Measurements from ENCODE around the gene ERBB2.
A peak's percentile ranks its signal among the peaks of the same experiment; 100 is the strongest.

ERBB2 gene

GRCh38 chr17:39699818-39700147 is at the start of gene ERBB2:
ERBB2 (plus strand) TSS chr17:39700064; CDS start chr17:39700239, 175 bp downstream.
- no peak for TF ChIP-seq JUND (IDR thresholded peaks at IDR 0.05; ENCODE audit: low read depth)
- peak; percentile 88 to 95 for DNase-seq (ENCODE audit: low read depth in 1 of 2, low spot score in 1 of 2)
- in situ Hi-C loops (cut with HindIII; ENCODE audit: low pct_unique_long_range_greater_than_20kb, low sequenced_read_pairs), result no loop called here

- no peak for TF ChIP-seq JUND (IDR thresholded peaks at IDR 0.05; ENCODE audit: low read depth)
- in situ Hi-C loops (cut with HindIII; ENCODE audit: low pct_unique_long_range_greater_than_20kb, low sequenced_read_pairs), result no loop called here
- no peak for DNase-seq (ENCODE audit: low read depth in 1 of 2, low spot score in 1 of 2)
These were observed 49.7 kb upstream of the ERBB2 start for GRCh38 chr17:39650121-39650579.

GRCh38 chr17:39651923-39652586 is 47.8 kb upstream of the ERBB2 start:
- in situ Hi-C loops (cut with HindIII; ENCODE audit: low pct_unique_long_range_greater_than_20kb, low sequenced_read_pairs), result no loop called here
- TF ChIP-seq JUND (IDR thresholded peaks at IDR 0.05; ENCODE audit: low read depth), result no peak
- no peak for DNase-seq (ENCODE audit: low read depth in 1 of 2, low spot score in 1 of 2)

GRCh38 chr17:39652587-39653315 is 47.1 kb upstream of the ERBB2 start:
- in situ Hi-C loops (cut with HindIII; ENCODE audit: low pct_unique_long_range_greater_than_20kb, low sequenced_read_pairs), result no loop called here
- TF ChIP-seq JUND (IDR thresholded peaks at IDR 0.05; ENCODE audit: low read depth), result no peak
- no peak for DNase-seq (ENCODE audit: low read depth in 1 of 2, low spot score in 1 of 2)

- no peak for DNase-seq (ENCODE audit: low read depth in 1 of 2, low spot score in 1 of 2)
- no peak for TF ChIP-seq JUND (IDR thresholded peaks at IDR 0.05; ENCODE audit: low read depth)
- in situ Hi-C loops (cut with HindIII; ENCODE audit: low pct_unique_long_range_greater_than_20kb, low sequenced_read_pairs), result no loop called here
These were observed 46.6 kb upstream of the ERBB2 start for GRCh38 chr17:39653316-39653661.

- TF ChIP-seq JUND (IDR thresholded peaks at IDR 0.05; ENCODE audit: low read depth), result no peak
- peak; percentile 75 to 78 for DNase-seq (ENCODE audit: low read depth in 1 of 2, low spot score in 1 of 2)
- in situ Hi-C loops (cut with HindIII; ENCODE audit: low pct_unique_long_range_greater_than_20kb, low sequenced_read_pairs), result no loop called here
These were observed 46.1 kb upstream of the ERBB2 start for GRCh38 chr17:39653662-39654331.

GRCh38 chr17:39655105-39655504 is 44.8 kb upstream of the ERBB2 start:
- DNase-seq (ENCODE audit: low read depth in 1 of 2, low spot score in 1 of 2), result no peak
- in situ Hi-C loops (cut with HindIII; ENCODE audit: low pct_unique_long_range_greater_than_20kb, low sequenced_read_pairs), result no loop called here
- TF ChIP-seq JUND (IDR thresholded peaks at IDR 0.05; ENCODE audit: low read depth), result no peak

GRCh38 chr17:39658346-39658745 is 41.5 kb upstream of the ERBB2 start:
- in situ Hi-C loops (cut with HindIII; ENCODE audit: low pct_unique_long_range_greater_than_20kb, low sequenced_read_pairs), result no loop called here
- DNase-seq (ENCODE audit: low read depth in 1 of 2, low spot score in 1 of 2), result no peak
- TF ChIP-seq JUND (IDR thresholded peaks at IDR 0.05; ENCODE audit: low read depth), result no peak

- DNase-seq (ENCODE audit: low read depth in 1 of 2, low spot score in 1 of 2), result no peak
- in situ Hi-C loops (cut with HindIII; ENCODE audit: low pct_unique_long_range_greater_than_20kb, low sequenced_read_pairs), result no loop called here
- no peak for TF ChIP-seq JUND (IDR thresholded peaks at IDR 0.05; ENCODE audit: low read depth)
These were observed 41.1 kb upstream of the ERBB2 start for GRCh38 chr17:39658760-39659159.

- no peak for DNase-seq (ENCODE audit: low read depth in 1 of 2, low spot score in 1 of 2)
- no peak for TF ChIP-seq JUND (IDR thresholded peaks at IDR 0.05; ENCODE audit: low read depth)
- in situ Hi-C loops (cut with HindIII; ENCODE audit: low pct_unique_long_range_greater_than_20kb, low sequenced_read_pairs), result no loop called here
These were observed 40.4 kb upstream of the ERBB2 start for GRCh38 chr17:39659279-39660010.

GRCh38 chr17:39660011-39660360 is 39.9 kb upstream of the ERBB2 start:
- DNase-seq (ENCODE audit: low read depth in 1 of 2, low spot score in 1 of 2), result no peak
- in situ Hi-C loops (cut with HindIII; ENCODE audit: low pct_unique_long_range_greater_than_20kb, low sequenced_read_pairs), result no loop called here
- no peak for TF ChIP-seq JUND (IDR thresholded peaks at IDR 0.05; ENCODE audit: low read depth)

- in situ Hi-C loops (cut with HindIII; ENCODE audit: low pct_unique_long_range_greater_than_20kb, low sequenced_read_pairs), result no loop called here
- DNase-seq (ENCODE audit: low read depth in 1 of 2, low spot score in 1 of 2), result no peak
- TF ChIP-seq JUND (IDR thresholded peaks at IDR 0.05; ENCODE audit: low read depth), result no peak
These were observed 39.2 kb upstream of the ERBB2 start for GRCh38 chr17:39660397-39661385.
